H1 (cell line): ENCODE results near the gene POLA1. TPM values are rescaled to one million over a fixed set of nuclear protein-coding genes. Genes with fewer than 3 reads are reported as not detected.

ENCODE experiments used
- CTCF ChIA-PET: fragments of 300-600 bp; sonication (Branson Sonifier 250); formaldehyde crosslinking; loops from one replicate; lab custom pipeline; 2021; ENCODE audit not compliant: partially characterized antibody; lab: Charles Lee
- POLR2A ChIA-PET: fragments of 300-600 bp; sonication (Branson Sonifier 250); formaldehyde crosslinking; loops from one replicate; lab custom pipeline; 2021; ENCODE audit warnings: inconsistent platforms; ENCODE audit not compliant: partially characterized antibody; lab: Charles Lee
- DNase-seq, 2 experiments: peaks; one replicate each; pipeline versions ENCODE4 v3.0.0 to v3.0.0-alpha.2; 2010 to 2022; ENCODE audit warnings: low spot score in 2 of 2, low read depth in 1 of 2, mixed read lengths in 1 of 2
- FAIRE-seq: peaks from 2 replicates; lab custom pipeline; 2011; peaks lifted over from hg19 to GRCh38; lab: Jason Lieb, UNC
- H2AFZ ChIP-seq: 2 replicates; pipeline ENCODE4 v1.8.1; 2012; ENCODE audit warnings: low read length, inconsistent platforms
- H2AK5ac ChIP-seq: 2 replicates; pipeline ENCODE4 v1.6.1; 2013; ENCODE audit warnings: low read depth, low read length
- H2BK120ac ChIP-seq: replicated peaks from 2 replicates; pipeline ENCODE3; 2013; ENCODE audit warnings: low read depth, low read length, inconsistent platforms
- H2BK12ac ChIP-seq: 2 replicates; pipeline ENCODE4 v1.6.1; 2013; ENCODE audit warnings: low read depth, low read length
- H2BK15ac ChIP-seq: 2 replicates; pipeline ENCODE4 v1.6.1; 2013; ENCODE audit warnings: low read length
- H2BK20ac ChIP-seq: 2 replicates; pipeline ENCODE4 v1.6.1; 2013; ENCODE audit warnings: low read length
- H2BK5ac ChIP-seq: 2 replicates; pipeline ENCODE4 v1.6.1; 2013; ENCODE audit warnings: low read depth, low read length
- H3K14ac ChIP-seq: 2 replicates; pipeline ENCODE4 v1.6.1; 2013; ENCODE audit warnings: inconsistent platforms; ENCODE audit not compliant: insufficient read length
- H3K18ac ChIP-seq: 2 replicates; pipeline ENCODE4 v1.6.1; 2013; ENCODE audit warnings: low read length; ENCODE audit errors: extremely low read depth
- H3K23ac ChIP-seq: 2 replicates; pipeline ENCODE4 v1.6.1; 2013; ENCODE audit warnings: inconsistent platforms; ENCODE audit not compliant: insufficient read length
- H3K23me2 ChIP-seq: 2 replicates; pipeline ENCODE4 v1.6.1; 2013; ENCODE audit warnings: low read depth, low read length
- H3K27ac ChIP-seq: 2 replicates; pipeline ENCODE4 v1.6.1; 2011; ENCODE audit warnings: low read depth, low read length, inconsistent platforms
- H3K27me3 ChIP-seq, 4 experiments: replicated peaks in 1 of 4; 1 replicate in 1 of 4; 2 replicates in 3 of 4; pipeline versions ENCODE4 v1.6.1 to v1.8.1; 2011 to 2013; ENCODE audit warnings: low read length in 3 of 4, mild to moderate bottlenecking in 3 of 4, inconsistent platforms in 2 of 4, mixed read lengths in 2 of 4, moderate library complexity in 1 of 4; ENCODE audit not compliant: control insufficient read depth in 3 of 4, insufficient read depth in 3 of 4; ENCODE audit errors: extremely low read depth in 1 of 4
- H3K36me3 ChIP-seq, 4 experiments: 2 replicates each; pipeline versions ENCODE4 v1.6.1 to v1.8.1; 2011 to 2013; ENCODE audit warnings: mild to moderate bottlenecking in 4 of 4, low read length in 3 of 4, moderate library complexity in 2 of 4, control low read depth in 1 of 4, inconsistent platforms in 1 of 4; ENCODE audit not compliant: insufficient read depth in 4 of 4, control insufficient read depth in 2 of 4
- H3K4ac ChIP-seq: replicated peaks from 2 replicates; pipeline ENCODE3; 2013; ENCODE audit warnings: low read length, low read depth, mixed read lengths, inconsistent platforms; ENCODE audit not compliant: insufficient read length
- H3K4me1 ChIP-seq, 4 experiments: replicated peaks in 1 of 4; 1 replicate in 1 of 4; 2 replicates in 3 of 4; pipeline versions ENCODE4 v1.6.1 to v1.8.1; 2011 to 2013; ENCODE audit warnings: low read length in 3 of 4, inconsistent platforms in 2 of 4, mixed read lengths in 1 of 4; ENCODE audit not compliant: insufficient read depth in 4 of 4, control insufficient read depth in 3 of 4
- H3K4me2 ChIP-seq, 2 experiments: 2 replicates each; pipeline versions ENCODE4 v1.6.1 to v1.8.1; 2011 to 2013; ENCODE audit warnings: low read depth in 2 of 2, low read length in 2 of 2, control low read depth in 1 of 2, inconsistent platforms in 1 of 2, mild to moderate bottlenecking in 1 of 2; ENCODE audit not compliant: insufficient read depth in 1 of 2
- H3K4me3 ChIP-seq, 4 experiments: fragments of 200-600, 300-600 bp in 1 of 4; sonication (generic), shearing (Covaris generic), sonication (Bioruptor Twin) in 1 of 4; 2 replicates each; pipeline versions ENCODE4 v1.5.1 to v1.8.1; 2011 to 2016; ENCODE audit warnings: low read length in 4 of 4, low read depth in 3 of 4, control low read depth in 2 of 4, inconsistent platforms in 2 of 4, mild to moderate bottlenecking in 2 of 4, mixed read lengths in 1 of 4, moderate library complexity in 1 of 4; ENCODE audit not compliant: insufficient read depth in 2 of 4; ENCODE audit errors: extremely low read depth in 1 of 4
- H3K56ac ChIP-seq: replicated peaks from 2 replicates; pipeline ENCODE3; 2013; ENCODE audit warnings: low read depth, mild to moderate bottlenecking, mixed read lengths, low read length, inconsistent platforms; ENCODE audit not compliant: insufficient read length
- H3K79me1 ChIP-seq: 2 replicates; pipeline ENCODE4 v1.6.1; 2013; ENCODE audit warnings: low read depth, low read length, control low read depth
- H3K79me2 ChIP-seq, 2 experiments: 2 replicates each; pipeline versions ENCODE4 v1.6.1 to v1.8.1; 2012 to 2013; ENCODE audit warnings: low read length in 2 of 2, mild to moderate bottlenecking in 2 of 2, inconsistent platforms in 1 of 2; ENCODE audit not compliant: insufficient read depth in 2 of 2, control insufficient read depth in 1 of 2
- H3K9ac ChIP-seq, 4 experiments: replicated peaks in 1 of 4; 1 replicate in 1 of 4; 2 replicates in 3 of 4; pipeline versions ENCODE4 v1.6.1 to v1.8.1; 2011 to 2013; ENCODE audit warnings: low read depth in 3 of 4, low read length in 3 of 4, control low read depth in 2 of 4, mild to moderate bottlenecking in 2 of 4, moderate library complexity in 2 of 4, inconsistent platforms in 1 of 4; ENCODE audit errors: extremely low read depth in 1 of 4
- H3K9me3 ChIP-seq, 2 experiments: 2 replicates each; pipeline versions ENCODE4 v1.6.1 to v1.8.1; 2012 to 2013; ENCODE audit warnings: mild to moderate bottlenecking in 2 of 2, moderate library complexity in 2 of 2, control low read depth in 1 of 2, inconsistent platforms in 1 of 2, low read depth in 1 of 2, low read length in 1 of 2, mixed read lengths in 1 of 2; ENCODE audit not compliant: insufficient read depth in 2 of 2
- H4K20me1 ChIP-seq, 2 experiments: replicated peaks in 1 of 2; 2 replicates each; pipeline versions ENCODE3 to v1.8.1; 2011 to 2013; ENCODE audit warnings: inconsistent platforms in 2 of 2, low read length in 2 of 2, mild to moderate bottlenecking in 1 of 2; ENCODE audit not compliant: insufficient read depth in 2 of 2, control insufficient read depth in 1 of 2
- H4K5ac ChIP-seq: 2 replicates; pipeline ENCODE4 v1.6.1; 2013; ENCODE audit warnings: low read length, low read depth, mixed read lengths, inconsistent platforms; ENCODE audit not compliant: insufficient read length
- H4K8ac ChIP-seq: 2 replicates; pipeline ENCODE4 v1.8.0; 2013; ENCODE audit warnings: mild to moderate bottlenecking, moderate library complexity, low read length, inconsistent platforms; ENCODE audit not compliant: insufficient read depth; ENCODE audit errors: extremely low read depth
- H4K91ac ChIP-seq: replicated peaks from 2 replicates; pipeline ENCODE3; 2013; ENCODE audit warnings: low read length, mixed read lengths, inconsistent platforms; ENCODE audit not compliant: insufficient read length
- ATF2 ChIP-seq: IDR thresholded peaks from 2 replicates; pipeline ENCODE4 v1.6.1; 2012; ENCODE audit warnings: low read length, inconsistent platforms
- CTCF ChIP-seq, 3 experiments: IDR thresholded peaks; 1 replicate in 2 of 3; 2 replicates in 1 of 3; pipeline versions ENCODE4 v1.5.1 to v1.6.1; 2011; ENCODE audit warnings: low read length in 3 of 3, mild to moderate bottlenecking in 3 of 3, inconsistent platforms in 2 of 3, low read depth in 1 of 3, moderate library complexity in 1 of 3; ENCODE audit not compliant: insufficient read depth in 1 of 3; ENCODE audit errors: control extremely low read depth in 1 of 3
- E2F6 ChIP-seq: IDR thresholded peaks from 2 replicates; pipeline ENCODE4 v1.6.1; 2012; ENCODE audit warnings: inconsistent platforms
- SIRT6 ChIP-seq: IDR thresholded peaks from one replicate; pipeline ENCODE4 v1.7.1; 2012; ENCODE audit warnings: low read length, inconsistent platforms
- SP1 ChIP-seq: IDR thresholded peaks from 2 replicates; pipeline ENCODE4 v1.6.1; 2011; ENCODE audit warnings: low read depth, low read length
- SRF ChIP-seq: IDR thresholded peaks from 2 replicates; pipeline ENCODE4 v1.6.1; 2011; ENCODE audit warnings: mild to moderate bottlenecking, low read depth, low read length, moderate library complexity
- WGBS, 2 experiments: shearing (Covaris generic) in 1 of 2; methylation state at CpG; one replicate each; pipeline versions ENCODE4 v1.1.6 to v1.1.7; 2013 to 2015; ENCODE audit warnings: low lambda C conversion rate in 2 of 2, mixed read lengths in 2 of 2, inconsistent platforms in 1 of 2, low coverage in 1 of 2, missing lambda C conversion rate in 1 of 2; ENCODE audit not compliant: insufficient replicate concordance in 2 of 2, insufficient coverage in 1 of 2, insufficient read length in 1 of 2; ENCODE audit errors: extremely low coverage in 1 of 2, missing lambda C conversion rate in 1 of 2; 5-methylcytosine and 5-hydroxymethylcytosine counted together
- polyA plus RNA-seq, 7 experiments: library from polyadenylated mRNA; depleted of rRNA in 3 of 7; stranded (reverse) in 5 of 7; unstranded in 2 of 7; fragments of >200 nt in 5 of 7; fragments of 200-250 nt in 2 of 7; gene quantifications; 1 replicate in 5 of 7; 2 replicates in 1 of 7; 4 replicates in 1 of 7; pipeline versions ENCODE4 v1.2.1 to v1.2.3, GENCODE V29; 2011 to 2013; ENCODE audit warnings: missing spikeins in 2 of 7, mixed read lengths in 2 of 7
- total RNA-seq: library from RNA; stranded (reverse); fragmentation: NEBNext Ultra II Directional; extraction: Animal tissue kit (Norgen Biotek cat#: 25700); gene quantifications from 2 replicates; pipeline ENCODE4 v1.2.1, GENCODE V29; 2021

Gene POLA1
- total and polyA plus RNA-seq, 2 of the 8 experiments (the other 6 are each of a cell fraction or from before 2014, with no cell fraction given): 5.6 to 34.9 TPM

- H3K23ac ChIP-seq: no peak overlapping the region
- POLR2A ChIA-PET: no interaction called here
- no peak overlapping the region for H3K4me3 ChIP-seq
- H3K9ac ChIP-seq: no peak overlapping the region
- no peak overlapping the region for H3K4ac ChIP-seq
- no peak overlapping the region for H3K18ac ChIP-seq
- no peak overlapping the region for H2BK5ac ChIP-seq
- CTCF ChIA-PET: no interaction called here
- H4K5ac ChIP-seq: no peak overlapping the region
- no peaks in the 10 kb centered on the region for H3K27me3 ChIP-seq
- no peak overlapping the region for H2BK12ac ChIP-seq
- H3K56ac ChIP-seq: no peak overlapping the region
- H4K8ac ChIP-seq: no peak overlapping the region
- no peak overlapping the region for H4K91ac ChIP-seq
- 89% methylated on average over 3 of the region's 3 CpGs; no CpG with 5 or more reads in 1 of the 2 experiments for WGBS, 2 experiments
- no peaks in the 10 kb centered on the region for H3K23me2 ChIP-seq
- H3K36me3 ChIP-seq: no peaks in the 10 kb centered on the region
- TF ChIP-seq CTCF (IDR thresholded peaks at IDR 0.05; ENCODE audit: control extremely low read depth in 1 of 3, insufficient read depth in 1 of 3, low read depth in 1 of 3, low read length in 3 of 3) (no peak), SRF (no peak), E2F6 (no peak), SP1 (no peak), ATF2 (no peak), SIRT6 (no peak)
- no peak overlapping the region for H2BK120ac ChIP-seq
- no peaks in the 10 kb centered on the region for H3K79me1 ChIP-seq
- no peaks in the 10 kb centered on the region for H3K79me2 ChIP-seq
- H2AK5ac ChIP-seq: no peak overlapping the region
- no peak overlapping the region for H2BK20ac ChIP-seq
- no peaks in the 10 kb centered on the region for H3K4me1 ChIP-seq
- no peak overlapping the region for H2BK15ac ChIP-seq
- no peaks in the 10 kb centered on the region for H3K9me3 ChIP-seq
- no peaks in the 10 kb centered on the region for H4K20me1 ChIP-seq
- no peak for FAIRE-seq
- no peak overlapping the region for H3K14ac ChIP-seq
- H3K4me2 ChIP-seq: no peak overlapping the region
- no peak overlapping the region for H2AFZ ChIP-seq
- no peak overlapping the region for H3K27ac ChIP-seq
- DNase-seq: no peak
Observed at GRCh38 chrX:24981030-24981429, 287.3 kb downstream of the POLA1 start.
